HG02588 (cell line): ENCODE measurements around the gene CCDC71L.
"Not testable (repeated sequence)": the region's sequence is repeated elsewhere in the genome, so short reads cannot be mapped to it uniquely, and the experiment has no call there.

Experiments
- ATAC-seq: cut with Tn5 transposase; IDR thresholded peaks from one replicate; pipeline ENCODE4 v1.9.1; 2021; ENCODE audit warnings: mild to moderate bottlenecking, moderate library complexity; ENCODE audit not compliant: unreplicated experiment

Gene CCDC71L

DNA sequence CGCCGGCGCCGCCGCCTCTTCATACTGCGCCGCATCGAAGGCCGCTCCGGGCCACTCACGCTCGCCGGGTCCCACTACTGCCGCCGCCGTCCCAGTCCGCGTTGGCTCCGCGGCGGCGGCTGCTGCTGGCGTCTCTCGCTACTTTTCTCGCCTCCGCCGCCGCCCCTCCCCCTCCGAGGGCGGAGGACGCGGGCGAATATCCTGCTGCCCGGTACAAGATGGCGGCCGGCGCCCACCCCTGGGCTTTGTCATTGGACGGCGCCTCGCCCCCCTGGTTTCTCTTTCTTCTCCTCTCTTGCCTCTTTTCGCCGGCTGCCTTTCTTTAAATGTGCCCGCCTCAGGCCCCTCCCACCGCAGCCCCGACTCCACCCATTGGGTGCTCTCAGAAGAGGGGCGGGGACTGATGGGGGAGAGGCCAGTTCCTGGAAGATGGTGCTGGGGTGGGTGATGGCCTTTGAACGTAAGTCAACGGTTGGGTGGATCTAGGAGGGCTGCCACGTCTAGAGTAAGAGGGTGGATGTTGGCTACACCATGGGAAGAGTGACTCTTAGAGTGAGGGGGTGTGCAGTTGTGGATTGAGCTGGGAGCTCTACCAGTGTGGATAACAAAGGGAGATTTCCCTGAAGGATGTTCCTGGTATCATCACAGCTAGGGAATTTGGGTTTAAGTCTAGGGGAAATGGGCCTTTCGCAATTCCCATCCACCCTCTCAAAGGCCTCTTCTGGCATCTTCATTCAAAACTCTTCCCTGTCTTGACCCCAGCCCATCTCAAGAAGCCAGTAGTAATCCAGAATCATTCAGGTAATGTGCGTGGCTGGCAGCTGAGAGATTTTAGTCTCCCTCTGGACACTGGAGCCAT is at the start of gene CCDC71L:
CCDC71L (minus strand) TSS at position 297 of the 859 bp plus-strand sequence; CDS start at position 35, 262 bp downstream.
- ATAC-seq: peak; percentile 85

DNA sequence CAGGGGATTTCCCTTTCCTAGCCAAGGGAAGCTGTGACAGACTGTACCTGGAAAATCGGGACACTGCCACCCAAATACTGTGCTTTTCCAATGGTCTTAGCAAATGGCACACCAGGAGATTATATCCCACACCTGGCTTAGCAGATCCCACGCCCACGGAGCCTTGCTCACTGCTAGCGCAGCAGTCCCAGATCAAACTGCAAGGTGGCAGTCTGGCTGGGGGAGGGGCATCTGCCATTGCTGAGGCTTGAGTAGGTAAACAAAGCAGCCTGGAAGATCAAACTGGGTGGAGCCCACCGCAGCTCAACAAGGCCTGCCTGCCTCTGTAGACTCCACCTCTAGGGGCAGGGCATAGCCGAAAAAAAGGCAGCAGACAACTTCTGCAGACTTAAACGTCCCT is 48.6 kb upstream of the CCDC71L start:
- not testable (repeated sequence) for ATAC-seq

DNA sequence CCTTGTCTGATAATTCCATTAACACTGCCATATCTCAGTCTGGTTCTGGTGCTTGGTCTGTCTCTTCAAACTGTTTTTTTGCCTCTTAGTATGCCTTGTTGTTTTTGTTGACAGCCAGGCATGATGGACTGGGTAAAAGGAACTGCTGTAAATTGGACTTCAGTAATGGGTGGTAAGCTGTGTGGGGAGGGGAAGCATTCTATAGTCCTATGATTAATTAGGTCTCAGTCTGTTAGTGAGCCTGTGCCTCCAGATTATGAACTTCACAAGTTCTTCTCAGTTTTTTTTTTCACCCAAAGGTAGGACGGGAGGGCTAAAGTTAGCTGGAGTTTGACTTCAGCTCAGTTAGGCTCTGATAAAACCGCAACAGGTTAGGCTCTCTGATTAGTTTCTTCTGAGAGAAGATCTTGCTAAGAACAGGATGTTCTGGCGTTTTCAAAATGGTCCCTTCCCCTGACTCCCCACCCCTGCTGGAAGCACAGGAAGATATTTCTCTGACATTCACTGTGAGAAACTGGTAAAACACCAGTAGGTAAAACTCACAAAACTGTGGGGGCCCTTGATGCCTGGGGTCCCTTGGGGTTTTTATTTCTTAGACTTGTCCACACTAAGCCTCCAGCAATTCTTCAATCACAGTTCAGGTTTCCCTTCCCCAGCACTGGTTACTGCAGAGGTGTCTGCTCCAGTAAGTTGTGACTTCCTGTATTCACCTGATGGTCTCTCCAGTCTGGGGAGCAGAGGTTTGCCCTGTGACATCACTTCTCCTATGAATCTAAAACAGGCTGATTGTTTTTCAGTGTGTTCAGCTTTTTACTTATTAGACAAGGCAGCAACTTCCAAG is 43.3 kb upstream of the CCDC71L start:
- ATAC-seq: no peak

DNA sequence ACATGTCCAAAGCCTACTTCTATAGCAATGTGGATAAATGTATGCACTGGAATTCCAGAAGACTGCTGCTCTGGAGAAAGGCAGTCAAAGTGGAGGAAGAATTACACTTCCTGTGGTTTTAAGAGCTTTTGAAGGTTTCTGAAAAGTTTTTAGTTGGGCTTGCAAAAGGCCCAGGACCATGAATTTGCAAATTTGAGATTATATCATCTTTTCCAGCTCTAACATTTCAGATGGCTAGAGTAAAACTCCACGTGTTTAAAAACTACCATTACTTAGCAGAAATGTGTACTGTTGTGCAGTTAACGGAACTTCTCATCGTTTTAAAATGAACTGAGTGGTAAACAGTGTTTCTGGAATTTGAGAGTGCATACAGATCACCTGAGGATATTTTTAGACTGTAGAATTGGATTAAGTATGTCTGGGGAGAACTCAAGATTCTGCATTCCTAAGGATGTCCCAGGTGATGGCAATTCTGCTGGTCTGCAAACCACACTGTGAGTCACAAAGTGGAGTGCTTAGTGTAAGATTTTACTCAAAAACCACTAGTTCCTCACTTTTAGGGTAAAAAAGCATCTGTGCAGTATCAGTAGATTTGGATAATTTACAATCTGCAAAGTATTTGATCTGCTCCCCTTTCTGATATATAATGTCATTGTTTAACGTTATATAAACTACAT is 32.9 kb upstream of the CCDC71L start:
- no peak for ATAC-seq

DNA sequence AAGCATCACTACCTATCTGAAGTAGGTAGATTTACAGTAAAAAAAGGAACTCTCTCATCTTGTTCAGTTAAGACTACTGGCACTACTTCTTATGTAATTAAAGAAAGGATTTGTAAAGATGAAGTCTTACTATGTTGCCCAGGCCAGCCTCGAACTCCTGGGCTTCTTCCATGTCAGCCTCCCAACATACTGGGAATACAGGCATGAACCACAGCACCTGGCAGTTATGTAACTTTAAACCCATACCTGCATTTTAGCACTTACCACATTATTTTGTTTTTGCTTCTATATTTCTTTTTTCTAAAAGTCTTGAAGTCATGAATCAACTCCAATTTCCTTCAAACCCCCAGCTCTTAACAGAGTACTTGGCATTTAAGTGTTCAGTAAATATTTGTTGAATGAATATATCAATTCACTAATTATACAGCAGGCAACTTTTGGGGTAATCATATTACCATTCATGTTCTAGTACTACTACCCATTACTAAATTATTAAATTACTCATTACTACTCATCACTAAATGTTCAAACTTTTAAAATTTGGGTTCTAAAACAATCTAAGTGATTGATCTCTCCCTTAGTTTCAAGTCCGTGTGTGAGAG is 31.6 kb upstream of the CCDC71L start:
- ATAC-seq: no peak

DNA sequence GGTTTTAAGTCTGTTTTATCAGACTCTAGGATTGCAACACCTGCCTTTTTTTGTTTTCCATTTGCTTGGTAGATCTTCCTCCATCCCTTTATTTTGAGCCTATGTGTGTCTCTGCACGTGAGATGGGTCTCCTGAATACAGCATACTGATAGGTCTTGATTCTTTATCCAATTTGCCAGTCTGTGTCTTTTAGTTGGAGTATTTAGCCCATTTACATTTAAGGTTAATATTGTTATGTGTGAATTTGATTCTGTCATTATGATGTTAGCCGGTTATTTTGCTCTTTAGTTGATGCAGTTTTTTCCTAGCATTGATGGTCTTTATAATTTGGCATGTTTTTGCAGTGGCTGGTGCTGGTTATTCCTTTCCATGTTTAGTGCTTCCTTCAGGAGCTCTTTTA is 27.2 kb upstream of the CCDC71L start:
- not testable (repeated sequence) for ATAC-seq

DNA sequence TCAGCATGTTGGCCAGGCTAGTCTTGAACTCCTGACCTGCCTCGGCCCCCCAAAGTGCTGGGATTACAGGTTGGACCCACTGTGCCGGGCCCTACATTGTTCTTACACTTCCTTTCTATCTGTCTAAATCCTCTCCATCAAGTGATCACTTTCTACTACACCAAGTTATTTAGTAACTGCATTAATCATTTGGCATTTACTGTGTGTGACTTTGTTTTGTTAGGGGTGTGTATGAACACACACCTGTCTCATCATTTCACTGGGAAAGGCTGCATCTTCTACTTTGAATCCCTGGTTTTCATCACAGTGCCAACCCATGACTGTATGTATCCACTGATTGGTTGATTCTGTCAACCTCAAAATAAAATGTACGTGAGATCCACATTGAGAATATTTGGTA is 23.0 kb upstream of the CCDC71L start:
- ATAC-seq: no peak

DNA sequence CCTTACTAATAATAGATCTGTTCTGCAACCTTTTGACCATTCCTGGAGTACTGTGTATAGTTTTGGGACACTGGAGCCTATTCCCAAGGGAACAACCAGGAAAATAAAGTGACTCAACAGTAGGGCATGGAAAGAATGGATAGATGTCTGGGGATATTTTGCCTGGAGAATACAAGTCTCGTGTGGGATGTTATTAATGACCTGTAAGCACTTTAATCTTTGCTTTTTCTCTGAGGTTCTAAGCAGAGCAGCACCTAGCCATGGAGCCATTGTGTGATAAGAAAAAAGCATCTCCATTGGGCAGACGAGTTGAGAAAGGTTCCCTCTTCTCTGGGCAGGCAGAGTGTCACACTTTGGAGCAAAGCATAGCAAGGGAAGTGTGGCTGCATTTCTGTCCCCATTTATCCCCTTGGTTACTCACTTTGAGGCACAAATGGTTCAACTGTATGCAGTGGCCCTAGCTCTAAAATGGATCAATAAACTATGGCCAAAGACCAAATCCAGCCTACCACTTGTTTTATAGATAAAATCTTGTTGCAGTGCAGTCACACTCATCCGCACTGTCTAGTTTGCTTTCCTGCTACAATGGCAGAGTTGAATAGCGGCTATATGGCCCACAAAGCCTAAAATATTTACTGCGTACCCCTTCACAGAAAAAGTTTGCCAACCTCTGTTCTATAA is 21.0 kb upstream of the CCDC71L start:
- ATAC-seq: no peak

DNA sequence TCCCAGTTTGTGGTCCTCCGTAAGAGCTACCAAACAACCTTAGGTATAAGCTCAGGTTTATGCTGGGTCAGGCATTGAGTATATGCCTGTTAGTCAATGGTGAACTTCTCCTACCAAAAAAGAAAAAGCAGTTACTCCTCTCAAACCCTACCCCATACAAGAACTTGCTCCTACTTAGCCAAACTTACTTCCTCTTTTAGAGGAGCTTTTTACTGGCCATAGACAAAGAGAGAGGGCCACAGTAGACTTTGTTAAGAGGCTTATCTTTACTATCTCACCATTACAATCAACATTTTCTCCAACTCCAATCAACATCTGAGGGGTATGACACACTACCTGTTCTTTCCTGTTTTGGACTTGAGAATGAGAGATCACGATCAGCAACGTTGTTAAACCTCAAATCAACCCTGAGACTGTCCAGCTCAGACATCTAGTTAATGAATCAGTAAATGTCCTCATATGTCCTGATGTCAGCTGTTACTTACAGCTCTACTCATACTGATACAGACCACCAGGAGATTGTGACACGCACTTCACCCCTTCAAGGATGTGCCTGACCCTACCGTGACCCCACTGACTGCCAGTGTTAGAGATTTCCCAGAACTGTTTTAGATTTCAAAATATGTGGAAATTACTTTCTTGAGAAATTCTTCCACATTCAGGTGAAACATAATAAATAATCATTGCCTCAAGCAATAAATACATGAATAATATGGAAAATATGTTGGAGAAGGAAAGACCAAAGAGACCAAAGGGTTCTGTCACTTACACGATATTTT is 18.4 kb upstream of the CCDC71L start:
- peak; percentile 59 for ATAC-seq

DNA sequence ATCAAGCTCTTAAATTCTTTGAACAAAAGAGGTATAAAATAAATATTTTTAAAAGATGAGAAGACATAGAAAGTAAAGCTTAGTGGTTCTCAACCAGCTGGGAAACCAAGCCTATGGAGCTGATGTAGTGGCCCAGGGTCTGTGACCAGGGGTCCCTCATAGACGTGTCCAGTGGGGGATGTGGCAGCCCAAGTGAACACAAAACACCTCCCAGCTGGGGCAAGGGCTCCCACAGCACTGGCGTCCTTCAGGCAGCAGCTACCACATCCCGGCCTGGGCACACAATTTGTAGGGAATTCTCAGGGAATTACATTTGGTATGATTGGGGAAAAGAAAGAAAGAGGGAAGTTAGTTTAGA is 17.8 kb upstream of the CCDC71L start:
- ATAC-seq: no peak

DNA sequence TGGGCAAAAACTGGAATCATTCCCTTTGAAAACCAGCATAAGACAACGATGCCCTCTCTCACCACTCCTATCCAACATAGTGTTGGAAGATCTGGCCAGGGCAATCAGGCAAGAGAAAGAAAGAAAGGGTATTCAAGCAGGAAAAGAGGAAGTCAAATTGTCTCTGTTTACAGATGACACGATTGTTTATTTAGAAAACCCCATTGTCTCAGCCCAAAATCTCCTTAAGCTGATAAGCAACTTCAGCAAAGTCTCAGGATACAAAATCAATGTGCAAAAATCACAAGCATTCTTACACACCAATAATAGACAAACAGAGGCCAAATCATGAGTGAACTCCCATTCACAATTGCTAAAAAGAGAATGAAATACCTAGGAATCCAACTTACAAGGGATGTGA is 15.5 kb upstream of the CCDC71L start:
- ATAC-seq: not testable (repeated sequence)

DNA sequence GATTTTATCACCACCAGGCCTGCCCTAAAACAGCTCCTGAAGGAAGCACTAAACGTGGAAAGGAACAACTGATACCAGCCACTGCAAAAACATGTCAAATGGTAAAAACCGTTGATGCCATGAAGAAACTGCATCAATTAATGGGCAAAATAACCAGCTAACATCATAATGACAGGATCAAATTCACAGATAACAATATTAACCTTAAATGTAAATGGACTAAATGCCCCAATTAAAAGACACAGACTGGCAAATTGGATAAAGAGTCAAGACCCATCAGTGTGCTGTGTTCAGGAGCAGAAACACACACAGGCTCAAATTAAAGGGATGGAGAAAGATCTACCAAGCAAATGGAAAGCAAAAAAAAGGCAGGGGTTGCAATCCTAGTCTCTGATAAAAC is 12.7 kb upstream of the CCDC71L start:
- not testable (repeated sequence) for ATAC-seq

DNA sequence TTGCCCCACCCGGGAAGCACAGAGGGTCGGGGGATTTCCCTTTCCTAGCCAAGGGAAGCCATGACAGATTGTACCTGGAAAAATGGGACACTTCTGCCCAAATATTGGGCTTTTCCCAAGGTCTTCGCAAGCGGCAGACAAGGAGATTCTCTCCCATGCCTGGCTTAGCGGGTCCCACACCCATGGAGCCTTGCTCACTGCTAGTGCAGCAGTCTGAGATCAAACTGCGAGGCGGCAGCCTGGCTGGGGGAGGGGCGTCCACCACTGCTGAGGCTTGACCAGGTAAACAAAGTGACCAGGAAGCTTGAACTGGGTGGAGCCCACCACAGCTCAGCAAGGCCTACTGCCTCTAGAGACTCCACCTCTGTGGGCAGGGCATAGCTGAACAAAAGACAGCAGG is 11.0 kb upstream of the CCDC71L start:
- not testable (repeated sequence) for ATAC-seq

DNA sequence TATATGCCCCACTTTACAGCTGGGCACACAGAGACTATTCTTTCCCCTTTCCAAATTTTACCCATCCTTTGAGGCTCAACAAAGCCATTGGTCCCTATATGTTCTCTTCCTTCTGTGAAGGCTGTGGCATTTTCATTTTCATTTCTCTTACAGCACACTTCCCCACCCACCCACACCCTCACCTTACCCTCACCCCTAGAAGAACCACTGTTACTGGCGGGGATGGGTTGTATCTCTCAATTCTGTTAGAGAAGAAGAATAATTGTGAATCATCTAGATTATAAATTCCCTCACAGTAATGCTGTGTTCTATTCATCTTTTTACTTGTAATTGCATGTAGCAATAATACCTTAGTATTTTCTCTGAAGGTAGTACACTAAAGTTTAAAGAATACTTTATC is 10.2 kb upstream of the CCDC71L start:
- no peak for ATAC-seq

DNA sequence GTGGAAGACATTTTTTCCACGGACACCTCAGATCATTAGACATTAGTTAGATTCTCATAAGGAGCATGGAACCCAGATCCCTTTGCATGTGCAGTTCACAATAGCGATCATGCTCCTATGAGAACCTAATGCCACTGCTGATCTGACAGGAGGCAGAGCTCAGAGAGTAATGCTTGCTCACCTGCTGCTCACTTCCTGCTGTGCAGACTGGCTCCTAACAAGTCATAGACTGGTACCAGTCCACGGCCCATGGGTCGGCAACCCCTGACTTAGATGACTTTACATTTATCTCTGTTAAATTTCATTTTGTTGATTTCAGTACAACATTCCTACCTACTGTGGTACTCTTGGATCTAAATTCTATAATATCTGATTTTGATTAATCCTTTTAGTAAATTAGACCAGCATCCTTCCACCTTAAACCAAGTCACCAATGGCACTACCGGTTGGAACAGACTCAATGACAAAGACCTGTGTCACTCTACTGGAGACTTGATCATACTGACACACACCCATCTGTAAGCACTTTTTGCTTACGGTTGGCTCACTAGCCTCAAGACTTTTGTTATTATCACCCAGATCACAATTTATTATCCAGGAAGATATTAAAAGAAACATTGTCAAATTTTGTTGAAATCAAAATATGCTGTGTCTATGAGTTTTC is 8.0 kb upstream of the CCDC71L start:
- no peak for ATAC-seq

DNA sequence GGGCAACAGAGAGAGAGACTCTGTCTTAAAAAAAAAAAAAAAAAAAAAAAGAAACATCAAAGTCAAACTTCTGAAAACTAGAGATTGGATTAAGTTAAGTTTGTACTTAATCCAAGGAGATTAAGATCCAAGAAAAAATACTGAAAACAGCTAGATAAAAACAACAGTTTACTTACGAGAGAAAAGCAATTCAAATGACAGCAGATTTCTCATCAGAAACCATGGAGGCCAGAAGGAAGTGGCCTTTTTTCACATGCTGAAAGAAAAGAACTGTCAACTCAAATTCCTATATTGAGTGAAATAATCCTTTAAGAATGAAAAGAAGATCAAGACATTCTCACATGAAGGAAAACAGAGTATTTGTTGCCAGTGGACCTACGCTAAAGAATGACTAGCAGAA is 5.4 kb upstream of the CCDC71L start:
- ATAC-seq: no peak

DNA sequence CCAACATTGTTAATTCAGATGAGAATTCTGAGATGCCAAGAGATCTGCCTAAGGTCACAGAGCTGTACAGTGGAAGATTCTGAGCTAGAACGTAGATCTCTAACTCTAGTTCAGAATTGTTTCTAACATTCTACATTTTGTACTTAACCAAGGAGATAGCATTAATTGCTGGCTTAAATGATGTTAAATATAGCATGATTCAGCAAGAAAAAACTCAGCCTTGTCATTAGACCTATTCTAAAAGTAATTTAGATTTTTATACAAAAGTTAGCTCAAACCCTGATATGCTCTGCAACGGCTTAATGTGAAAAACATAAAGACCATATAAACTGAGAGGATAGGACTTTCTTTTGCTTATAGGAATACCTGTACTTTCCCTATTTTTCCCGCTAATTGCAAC is 3.4 kb upstream of the CCDC71L start:
- ATAC-seq: no peak

DNA sequence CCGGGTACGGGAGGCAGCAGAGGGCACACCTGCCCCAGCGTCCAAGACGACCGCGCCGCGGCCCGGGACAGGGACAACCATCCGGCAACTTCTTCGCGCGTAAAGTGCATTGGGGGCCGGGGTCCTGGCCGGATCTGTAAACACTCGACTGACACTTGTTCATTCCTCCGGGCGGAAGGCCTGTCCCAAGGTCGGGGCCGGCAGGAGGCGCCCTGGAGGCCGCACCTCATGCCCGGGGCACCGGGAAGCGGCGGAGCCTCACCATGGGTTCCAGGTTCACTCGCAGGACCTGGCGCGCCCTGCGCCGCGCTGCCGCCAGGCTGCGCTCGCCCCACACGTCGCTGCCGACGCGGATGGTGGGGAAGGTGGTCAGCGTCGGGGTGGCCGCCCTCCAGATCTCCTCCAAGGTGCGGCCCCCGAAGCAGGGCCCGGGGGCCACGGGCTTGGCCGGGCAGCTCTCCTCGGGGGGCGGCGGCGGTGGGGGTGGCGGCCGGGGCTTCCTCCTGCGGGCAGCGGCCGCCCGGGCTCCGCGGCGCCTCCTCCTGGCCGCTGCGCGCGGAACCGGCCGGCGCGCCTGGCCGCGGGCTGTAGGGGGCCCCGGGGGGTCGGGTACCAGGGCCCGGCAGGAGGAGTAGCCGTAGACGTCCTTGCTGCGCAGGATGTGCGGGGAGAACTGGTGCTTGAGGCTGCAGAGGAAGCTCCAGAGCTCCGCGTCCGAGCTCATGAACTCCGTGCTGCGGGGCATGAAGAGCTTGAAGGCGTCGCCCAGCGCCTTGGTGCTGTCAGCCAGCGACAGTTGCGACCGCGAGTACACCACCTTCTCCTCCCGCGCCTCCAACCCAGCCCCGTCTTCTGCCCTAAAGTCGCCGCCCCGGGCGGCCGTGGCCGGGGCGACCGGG is 746 bp downstream of the CCDC71L start:
- peak; percentile 66 for ATAC-seq
